GM19351 (cell line): ENCODE results near the gene HIVEP3.
"Not testable (repeated sequence)": the region's sequence is repeated elsewhere in the genome, so short reads cannot be mapped to it uniquely, and the experiment has no call there.

Source experiments
- ATAC-seq: cut with Tn5 transposase; IDR thresholded peaks from one replicate; pipeline ENCODE4 v1.9.1; 2021; ENCODE audit warnings: mild to moderate bottlenecking, moderate library complexity; ENCODE audit not compliant: unreplicated experiment

Gene HIVEP3

DNA sequence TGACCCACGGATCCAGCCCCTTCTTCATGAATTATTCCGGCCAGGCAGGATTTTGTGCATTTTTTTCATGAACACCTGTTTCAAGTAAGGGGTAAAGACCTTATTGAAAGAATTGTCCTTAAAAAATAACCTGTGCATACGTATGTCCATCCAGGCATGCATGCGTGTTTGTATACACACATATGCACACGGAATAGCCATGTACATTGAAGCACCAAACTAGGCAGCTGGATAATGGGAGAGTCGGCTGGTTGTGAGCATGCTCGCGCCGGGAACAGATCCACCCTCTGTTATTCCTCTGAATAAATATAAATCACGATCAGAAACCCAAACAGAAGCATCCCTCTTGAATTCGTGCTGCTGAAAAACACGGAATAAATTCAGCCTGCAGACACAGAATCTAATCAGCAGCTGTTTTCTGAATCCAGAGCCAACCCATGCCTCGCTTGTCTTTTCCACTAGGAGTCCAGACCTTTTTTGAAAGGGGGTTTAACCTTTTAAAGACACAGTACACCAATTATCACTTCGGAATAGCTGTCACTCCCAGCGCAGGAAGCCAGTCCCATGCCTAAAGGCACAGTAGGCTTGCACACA is at the start of gene HIVEP3:
TSS of gene HIVEP3 (minus strand) at position 473 of the 594 bp plus-strand sequence.
- no peak for ATAC-seq

DNA sequence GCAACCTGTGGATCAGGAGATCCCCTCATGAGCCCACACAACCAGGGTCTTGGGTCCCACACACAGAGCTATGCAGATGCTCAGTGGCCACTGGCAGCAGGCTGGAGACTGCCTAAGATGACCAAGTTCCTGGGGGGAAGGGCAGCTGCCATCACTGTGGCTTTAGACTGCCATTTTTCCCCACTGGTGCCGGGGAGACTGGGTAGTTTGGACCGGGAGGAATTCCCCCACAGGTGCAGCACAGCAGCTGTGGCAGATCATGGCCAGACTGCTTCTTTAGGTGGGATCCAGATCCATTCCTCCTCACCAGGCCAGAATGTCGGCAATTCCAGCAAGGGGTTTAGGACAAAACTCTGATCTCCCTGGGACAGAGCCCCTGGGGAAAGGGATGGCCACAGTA is 45.7 kb upstream of the HIVEP3 start:
- ATAC-seq: no peak

GRCh38 chr1:41963636-41964035 is 44.9 kb upstream of the HIVEP3 start:
- ATAC-seq: no peak

DNA sequence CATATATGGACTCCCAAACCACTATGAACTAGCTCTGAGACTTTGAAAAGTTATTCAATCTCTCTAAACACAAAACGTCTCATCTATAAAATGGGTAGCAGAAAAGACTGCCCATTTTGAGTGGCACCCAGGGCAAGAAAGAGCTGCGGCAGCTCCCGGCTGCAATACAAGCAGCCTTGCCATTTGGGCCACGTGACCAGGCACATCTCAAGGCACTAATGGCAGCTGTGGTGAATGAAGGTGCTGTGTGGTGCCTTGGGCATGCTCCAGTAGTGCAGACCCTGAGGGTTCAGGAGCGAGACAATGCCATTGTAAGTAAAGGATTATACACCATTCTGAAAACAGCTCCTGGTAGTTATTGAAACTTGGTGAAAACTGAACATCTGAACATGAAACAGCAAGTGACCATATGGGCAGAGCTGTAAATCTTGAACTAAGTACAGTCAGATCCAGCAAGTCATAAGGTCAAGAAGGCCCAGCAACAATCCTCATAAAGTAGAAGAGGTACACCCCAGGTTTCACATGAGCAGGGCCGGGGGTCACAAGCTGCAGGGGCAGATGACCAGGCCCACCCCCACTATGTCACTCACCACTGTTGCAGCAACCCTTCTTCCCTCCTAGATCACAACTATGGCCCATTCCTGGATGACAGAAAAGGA is 39.4 kb upstream of the HIVEP3 start:
- no peak for ATAC-seq

- no peak for ATAC-seq
Measured at GRCh38 chr1:41957568-41957967, 38.8 kb upstream of the HIVEP3 start.

GRCh38 chr1:41955461-41956159 is 36.9 kb upstream of the HIVEP3 start:
- ATAC-seq: peak; percentile 69

GRCh38 chr1:41954533-41954944 is 35.8 kb upstream of the HIVEP3 start:
- no peak for ATAC-seq

GRCh38 chr1:41953291-41953690 is 34.6 kb upstream of the HIVEP3 start:
- no peak for ATAC-seq

DNA sequence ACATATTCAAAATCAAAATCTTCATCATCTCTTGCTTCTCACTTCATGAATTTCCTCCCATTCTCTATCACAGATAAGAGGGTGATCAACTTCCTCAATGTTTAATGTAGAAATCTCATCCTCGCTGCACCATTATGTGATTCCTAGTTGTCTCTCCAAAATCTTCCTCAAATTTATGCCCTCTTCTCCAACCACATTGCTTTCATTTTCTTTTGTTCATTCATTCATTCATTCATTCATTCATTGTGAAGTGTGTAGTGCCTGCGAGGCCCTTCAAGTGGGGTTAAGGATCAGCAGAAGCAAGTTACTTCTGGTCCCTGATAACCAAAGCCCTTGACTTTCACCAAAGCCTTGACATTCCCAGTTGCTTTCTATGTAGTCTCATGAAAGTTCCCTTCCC is 33.5 kb upstream of the HIVEP3 start:
- ATAC-seq: no peak

DNA sequence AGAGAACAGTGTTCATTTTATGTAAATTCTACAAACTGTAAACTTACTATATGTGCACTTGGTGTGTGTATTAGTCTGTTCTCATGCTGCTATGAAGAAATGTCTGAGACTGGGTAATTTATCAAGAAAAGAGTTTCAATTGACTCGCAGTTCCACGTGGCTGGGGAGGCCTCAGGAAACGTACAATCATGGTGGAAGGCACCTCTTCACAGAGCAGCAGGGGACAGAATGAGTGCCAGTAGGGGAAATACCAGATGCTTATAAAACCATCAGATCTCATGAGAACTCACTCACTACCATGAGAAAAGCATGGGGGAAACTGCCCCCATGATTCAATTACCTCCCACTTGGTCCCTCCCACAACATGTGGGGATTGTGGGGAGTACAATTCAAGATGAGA is 32.8 kb upstream of the HIVEP3 start:
- ATAC-seq: not testable (repeated sequence)

- ATAC-seq: no peak
Measured at GRCh38 chr1:41950820-41951219, 32.1 kb upstream of the HIVEP3 start.

DNA sequence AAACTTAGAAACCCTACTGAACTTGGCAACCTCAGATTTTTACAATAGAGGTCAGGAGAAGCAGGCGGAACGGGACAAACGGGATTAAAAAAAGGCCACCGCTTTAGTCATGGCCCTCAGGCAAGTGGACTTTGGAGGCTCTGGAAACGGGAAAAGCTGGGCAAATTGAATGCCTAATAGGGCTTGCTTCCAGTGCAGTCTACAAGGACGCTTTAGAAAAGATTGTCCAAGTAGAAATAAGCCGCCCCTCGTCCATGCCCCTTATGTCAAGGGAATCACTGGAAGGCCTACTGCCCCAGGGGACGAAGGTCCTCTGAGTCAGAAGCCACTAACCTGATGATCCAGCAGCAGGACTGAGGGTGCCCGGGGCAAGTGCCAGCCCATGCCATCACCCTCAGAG is 27.2 kb upstream of the HIVEP3 start:
- ATAC-seq: not testable (repeated sequence)

DNA sequence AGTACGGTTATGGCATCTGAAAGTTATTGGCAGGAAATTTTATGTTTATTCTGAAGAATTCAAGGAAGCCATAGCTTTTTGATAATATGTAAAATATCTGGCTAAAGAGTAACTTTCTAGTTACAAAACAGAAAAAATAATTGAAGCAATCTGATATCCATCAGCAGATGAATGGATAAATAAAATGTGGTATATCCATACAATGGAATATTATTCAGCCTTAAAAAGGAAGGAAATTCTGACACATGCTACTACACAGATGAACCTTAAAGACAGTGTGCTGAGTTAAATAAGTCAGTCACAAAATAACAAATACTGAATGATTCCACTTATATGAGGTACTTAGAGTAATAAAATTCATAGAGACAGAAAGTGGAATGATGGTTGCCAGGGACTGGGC is 25.0 kb upstream of the HIVEP3 start:
- no peak for ATAC-seq

- ATAC-seq: no peak
Measured at GRCh38 chr1:41942278-41942677, 23.6 kb upstream of the HIVEP3 start.

DNA sequence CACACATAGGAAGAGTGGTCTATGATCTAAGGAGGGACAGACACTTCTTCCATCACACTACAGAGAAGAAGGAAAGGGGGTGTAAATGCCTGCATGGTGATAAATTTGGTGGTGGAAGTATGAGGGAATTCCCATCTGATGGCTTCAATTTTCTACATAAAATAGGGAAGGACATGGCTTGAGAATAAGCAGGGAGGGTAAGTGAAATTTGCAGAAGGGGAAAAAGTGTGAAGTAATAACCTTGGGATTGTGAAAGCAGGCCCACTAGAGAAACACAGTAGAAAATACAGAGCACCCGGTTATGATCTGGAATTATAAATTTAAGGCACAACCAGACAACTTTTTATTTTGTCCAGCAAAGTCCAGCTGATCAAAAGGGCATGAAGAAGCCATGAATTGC is 22.7 kb upstream of the HIVEP3 start:
- no peak for ATAC-seq

GRCh38 chr1:41939194-41939593 is 20.5 kb upstream of the HIVEP3 start:
- no peak for ATAC-seq

- ATAC-seq: no peak
Measured at GRCh38 chr1:41936107-41936506, 17.4 kb upstream of the HIVEP3 start.

- ATAC-seq: no peak
Measured at GRCh38 chr1:41935226-41935625, 16.5 kb upstream of the HIVEP3 start.

- no peak for ATAC-seq
Measured at GRCh38 chr1:41933106-41933505, 14.4 kb upstream of the HIVEP3 start.

- ATAC-seq: no peak
Measured at GRCh38 chr1:41931578-41931977, 12.9 kb upstream of the HIVEP3 start.

- no peak for ATAC-seq
Measured at GRCh38 chr1:41927118-41927517, 8.4 kb upstream of the HIVEP3 start.

DNA sequence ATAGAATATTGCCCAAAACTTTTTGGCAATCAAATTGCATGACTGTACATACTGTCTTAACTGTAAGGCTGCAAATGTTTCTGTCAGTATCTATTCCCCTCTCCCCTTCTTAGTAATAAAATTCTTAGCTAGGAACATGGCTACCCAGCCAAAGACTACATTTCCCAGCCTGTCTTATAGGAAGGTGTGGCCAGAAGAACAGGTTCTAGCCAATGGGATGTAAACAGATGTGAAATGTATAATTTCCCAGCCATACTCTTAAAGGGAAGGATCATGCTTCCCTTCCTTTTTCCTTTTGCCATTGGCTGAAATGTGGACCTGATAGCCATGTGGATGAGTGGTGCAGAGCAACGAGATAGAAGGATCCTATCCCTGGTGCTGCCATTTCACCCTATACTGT is 7.0 kb upstream of the HIVEP3 start:
- no peak for ATAC-seq
